Neutrophil (primary cell): Measurements from ENCODE around the gene CSKMT.

Experiments used
- H3K27ac ChIP-seq: fragments of 200-600 bp; sonication (generic); 2 replicates; pipeline ENCODE4 v1.5.1; 2016; ENCODE audit warnings: mild to moderate bottlenecking, moderate library complexity
- H3K27me3 ChIP-seq: fragments of 200-600 bp; sonication (generic); 2 replicates; pipeline ENCODE4 v1.6.0; 2016; ENCODE audit warnings: mild to moderate bottlenecking
- H3K36me3 ChIP-seq: fragments of 200-600 bp; sonication (generic); 2 replicates; pipeline ENCODE4 v1.5.1; 2017
- H3K4me1 ChIP-seq, 2 experiments: fragments of 200-600 bp in 1 of 2; sonication (generic) in 1 of 2; 1 replicate in 1 of 2; 2 replicates in 1 of 2; pipeline versions ENCODE4 v1.5.1 to v1.6.1; 2013 to 2016; ENCODE audit warnings: low read depth in 1 of 2, low read length in 1 of 2, mild to moderate bottlenecking in 1 of 2, moderate library complexity in 1 of 2; ENCODE audit not compliant: control insufficient read depth in 1 of 2, insufficient read depth in 1 of 2
- H3K4me3 ChIP-seq, 2 experiments: fragments of 200-600 bp in 1 of 2; sonication (generic) in 1 of 2; 1 replicate in 1 of 2; 2 replicates in 1 of 2; pipeline ENCODE4 v1.5.1; 2013 to 2016; ENCODE audit warnings: low read depth in 1 of 2, low read length in 1 of 2, mild to moderate bottlenecking in 1 of 2, moderate library complexity in 1 of 2
- H3K9me3 ChIP-seq: fragments of 200-600 bp; sonication (generic); 2 replicates; pipeline ENCODE4 v1.5.1; 2016
- CTCF ChIP-seq: fragments of 200-600 bp; sonication (generic); IDR thresholded peaks from 2 replicates; pipeline ENCODE4 v1.5.1; 2016; ENCODE audit warnings: antibody characterized with exemption

Gene CSKMT

GRCh38 chr11:62677156-62677555, 12.0 kb downstream of the CSKMT start:
- Histone ChIP-seq H3K36me3 (peaks cover 51% of the 10 kb centered on the region), H3K4me1 (peaks cover 28 to 31% of the 10 kb centered on the region in 2 experiments)
- TF ChIP-seq CTCF: no peak

GRCh38 chr11:62677714-62678113, 12.6 kb downstream of the CSKMT start:
- Histone ChIP-seq H3K36me3 (peaks cover 50% of the 10 kb centered on the region), H3K27ac (peak overlapping the region; percentile 90), H3K4me3 (peak overlapping the region; percentile 87 to 98), H3K4me1 (peaks cover 22 to 25% of the 10 kb centered on the region in 2 experiments), H3K27me3 (no peaks in the 10 kb centered on the region), H3K9me3 (no peaks in the 10 kb centered on the region)
- no peak for TF ChIP-seq CTCF

More at GRCh38 chr11:62677156-62677555, 12.0 kb downstream of the CSKMT start:
- no peaks in the 10 kb centered on the region for H3K9me3 ChIP-seq
- H3K27me3 ChIP-seq: no peaks in the 10 kb centered on the region
- no peak overlapping the region for H3K4me3 ChIP-seq
- peak overlapping the region; percentile 90 for H3K27ac ChIP-seq

- peaks cover 17 to 20% of the 10 kb centered on the region in 2 experiments for H3K4me1 ChIP-seq
- peaks cover 43% of the 10 kb centered on the region for H3K36me3 ChIP-seq
- H3K27ac ChIP-seq: peak overlapping the region; percentile 90
- H3K27me3 ChIP-seq: no peaks in the 10 kb centered on the region
- no peak for TF ChIP-seq CTCF
- H3K4me3 ChIP-seq: peak overlapping the region; percentile 87 to 98
- H3K9me3 ChIP-seq: no peaks in the 10 kb centered on the region
These were observed 13.3 kb downstream of the CSKMT start for GRCh38 chr11:62678433-62678769.

GRCh38 chr11:62678770-62679696, 13.9 kb downstream of the CSKMT start, which contains the start of gene UBXN1:
UBXN1 (minus strand) TSS chr11:62679073; CDS start chr11:62678923, 150 bp downstream.
- H3K4me3 ChIP-seq: peak within 1 kb of the TSS; percentile 87 to 98
- no peaks in the 10 kb centered on the region for H3K27me3 ChIP-seq
- no peak for TF ChIP-seq CTCF
- H3K4me1 ChIP-seq: peaks cover 17 to 20% of the 10 kb centered on the region in 2 experiments
- H3K27ac ChIP-seq: peak within 1 kb of the TSS; percentile 90
- no peaks in the 10 kb centered on the region for H3K9me3 ChIP-seq
- peaks cover 37% of the 10 kb centered on the region for H3K36me3 ChIP-seq

- no peak for TF ChIP-seq CTCF
- H3K27ac ChIP-seq: no peak overlapping the region
- H3K4me3 ChIP-seq: no peak overlapping the region
- H3K27me3 ChIP-seq: no peaks in the 10 kb centered on the region
- no peaks in the 10 kb centered on the region for H3K9me3 ChIP-seq
- peaks cover 22% of the 10 kb centered on the region for H3K36me3 ChIP-seq
- H3K4me1 ChIP-seq: peaks cover 17 to 20% of the 10 kb centered on the region in 2 experiments
These were observed 15.7 kb downstream of the CSKMT start for GRCh38 chr11:62680825-62681240.
